Cardiac muscle cell (in vitro differentiated cells and primary cell): ENCODE data around the gene LOC101059915.

Experiments
- DNase-seq, 2 donors: peaks; one replicate each; pipeline versions ENCODE4 v3.0.0 to v3.0.0-alpha.2; 2010 to 2017; ENCODE audit warnings: low read depth in 1 of 2, low spot score in 1 of 2
- H3K27ac ChIP-seq: fragments of 200-600 bp; sonication (generic); 2 replicates; pipeline ENCODE4 v1.5.1; 2016
- H3K27me3 ChIP-seq: fragments of 200-600 bp; sonication (generic); 2 replicates; pipeline ENCODE4 v1.6.0; 2016; ENCODE audit warnings: control low read depth
- H3K36me3 ChIP-seq: fragments of 200-600 bp; sonication (generic); 2 replicates; pipeline ENCODE4 v1.5.1; 2016; ENCODE audit warnings: control low read depth
- H3K4me1 ChIP-seq: fragments of 200-600 bp; sonication (generic); 2 replicates; pipeline ENCODE4 v1.8.1; 2017; ENCODE audit warnings: low read depth, mild to moderate bottlenecking, mixed run types
- H3K4me3 ChIP-seq: fragments of 200-600 bp; sonication (generic); 2 replicates; pipeline ENCODE4 v1.5.1; 2016; ENCODE audit warnings: mild to moderate bottlenecking
- H3K9me3 ChIP-seq: fragments of 200-600 bp; sonication (generic); 2 replicates; pipeline ENCODE4 v1.5.1; 2017; ENCODE audit warnings: low read depth, mild to moderate bottlenecking, control low read depth
- TF ChIP-seq, protein P1 (sequence below): IDR thresholded peaks from 2 replicates; pipeline ENCODE4 v1.5.1; 2012; ENCODE audit warnings: low read depth, mild to moderate bottlenecking, low read length

Gene LOC101059915

DNA sequence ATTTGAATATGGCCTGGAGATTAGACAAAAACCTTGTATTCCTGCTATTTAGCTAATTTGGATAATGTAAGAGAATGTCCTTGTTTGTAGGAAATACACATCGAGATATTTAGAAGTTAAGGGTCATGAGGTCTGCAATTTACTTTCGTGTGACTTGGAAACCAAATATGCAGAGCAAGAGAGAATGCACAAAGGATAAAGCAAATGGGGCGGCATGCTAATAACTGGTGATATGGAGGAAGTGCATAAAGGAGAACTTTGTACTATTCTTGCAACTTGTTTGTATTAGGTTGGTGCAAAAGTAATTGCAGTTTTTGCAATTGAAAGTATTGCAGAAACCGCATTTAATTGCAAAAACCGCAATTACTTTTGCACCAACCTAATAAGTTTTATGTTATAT is 41.9 kb upstream of the LOC101059915 start:
- TF ChIP-seq, protein P1, sequence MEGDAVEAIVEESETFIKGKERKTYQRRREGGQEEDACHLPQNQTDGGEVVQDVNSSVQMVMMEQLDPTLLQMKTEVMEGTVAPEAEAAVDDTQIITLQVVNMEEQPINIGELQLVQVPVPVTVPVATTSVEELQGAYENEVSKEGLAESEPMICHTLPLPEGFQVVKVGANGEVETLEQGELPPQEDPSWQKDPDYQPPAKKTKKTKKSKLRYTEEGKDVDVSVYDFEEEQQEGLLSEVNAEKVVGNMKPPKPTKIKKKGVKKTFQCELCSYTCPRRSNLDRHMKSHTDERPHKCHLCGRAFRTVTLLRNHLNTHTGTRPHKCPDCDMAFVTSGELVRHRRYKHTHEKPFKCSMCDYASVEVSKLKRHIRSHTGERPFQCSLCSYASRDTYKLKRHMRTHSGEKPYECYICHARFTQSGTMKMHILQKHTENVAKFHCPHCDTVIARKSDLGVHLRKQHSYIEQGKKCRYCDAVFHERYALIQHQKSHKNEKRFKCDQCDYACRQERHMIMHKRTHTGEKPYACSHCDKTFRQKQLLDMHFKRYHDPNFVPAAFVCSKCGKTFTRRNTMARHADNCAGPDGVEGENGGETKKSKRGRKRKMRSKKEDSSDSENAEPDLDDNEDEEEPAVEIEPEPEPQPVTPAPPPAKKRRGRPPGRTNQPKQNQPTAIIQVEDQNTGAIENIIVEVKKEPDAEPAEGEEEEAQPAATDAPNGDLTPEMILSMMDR: no peak
- DNase-seq: no peak
- Histone ChIP-seq H3K9me3 (no peaks in the 10 kb centered on the region), H3K4me1 (no peaks in the 10 kb centered on the region), H3K27me3 (no peaks in the 10 kb centered on the region), H3K4me3 (no peak overlapping the region), H3K27ac (no peak overlapping the region), H3K36me3 (no peaks in the 10 kb centered on the region)

DNA sequence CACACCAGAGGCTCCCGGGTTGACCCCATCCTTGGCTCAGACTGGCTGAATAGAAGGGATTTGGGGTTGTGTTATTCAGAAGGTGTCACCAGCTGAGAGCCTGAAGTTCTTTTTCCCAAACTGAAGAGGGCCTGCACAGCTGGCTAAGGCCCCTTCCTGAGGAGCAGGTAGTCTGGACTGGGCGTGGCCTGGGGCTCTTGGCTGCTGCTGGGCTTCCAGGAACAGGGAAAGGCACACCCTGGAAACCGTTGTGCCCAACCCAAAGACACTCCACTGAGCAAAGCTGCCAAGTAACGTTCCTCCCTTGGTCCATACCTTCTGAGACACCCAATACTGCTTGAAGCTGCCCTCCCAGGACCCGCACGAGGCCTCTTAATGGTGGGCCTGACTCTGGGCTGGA is 40.8 kb upstream of the LOC101059915 start:
- Histone ChIP-seq H3K27me3 (no peaks in the 10 kb centered on the region), H3K4me3 (no peak overlapping the region), H3K4me1 (no peaks in the 10 kb centered on the region), H3K9me3 (no peaks in the 10 kb centered on the region), H3K27ac (no peak overlapping the region), H3K36me3 (no peaks in the 10 kb centered on the region)
- DNase-seq: no peak
- TF ChIP-seq, protein P1: no peak

DNA sequence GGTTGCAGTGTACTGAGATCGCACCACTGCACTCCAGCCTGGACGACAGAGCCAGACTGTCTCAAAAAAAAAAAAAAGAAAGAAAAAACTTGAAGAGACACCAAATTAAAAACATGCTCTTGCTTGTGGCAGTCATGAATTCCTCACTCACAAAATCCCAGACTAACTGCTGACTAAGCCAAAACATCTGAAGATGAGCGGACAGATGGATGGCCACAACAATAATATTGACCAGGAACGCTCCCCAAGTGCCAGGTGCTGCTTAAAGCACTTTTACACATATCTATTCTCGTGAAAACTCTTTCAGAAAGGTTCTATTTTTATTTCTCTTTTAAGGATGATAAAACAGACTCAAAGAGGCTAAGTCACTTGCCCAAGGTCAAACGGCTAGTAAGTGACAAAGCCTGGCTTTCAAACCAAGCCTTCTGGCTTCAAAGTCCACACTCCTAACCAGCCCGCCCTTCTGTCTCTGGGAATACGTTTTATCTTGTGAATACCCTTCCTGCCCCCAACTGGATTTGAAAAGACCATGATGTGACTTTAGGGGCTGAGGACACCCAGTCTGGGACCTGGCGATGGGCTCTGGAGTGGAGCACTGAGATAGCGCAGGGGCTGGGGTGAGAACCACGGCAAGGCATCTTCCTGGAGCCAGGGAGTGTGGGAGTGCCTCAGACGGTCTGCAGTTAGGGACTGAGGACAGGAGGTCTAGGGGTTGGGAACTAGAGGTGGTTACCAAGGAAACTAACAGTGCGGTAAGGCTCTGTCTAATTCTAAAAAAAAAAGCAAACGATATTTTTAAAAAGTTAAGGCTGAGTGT is 39.5 kb upstream of the LOC101059915 start:
- no peaks in the 10 kb centered on the region for H3K36me3 ChIP-seq
- no peak overlapping the region for H3K27ac ChIP-seq
- H3K4me1 ChIP-seq: peaks cover 4% of the 10 kb centered on the region
- DNase-seq: no peak
- H3K9me3 ChIP-seq: no peaks in the 10 kb centered on the region
- H3K27me3 ChIP-seq: no peaks in the 10 kb centered on the region
- TF ChIP-seq, protein P1: no peak
- H3K4me3 ChIP-seq: no peak overlapping the region

DNA sequence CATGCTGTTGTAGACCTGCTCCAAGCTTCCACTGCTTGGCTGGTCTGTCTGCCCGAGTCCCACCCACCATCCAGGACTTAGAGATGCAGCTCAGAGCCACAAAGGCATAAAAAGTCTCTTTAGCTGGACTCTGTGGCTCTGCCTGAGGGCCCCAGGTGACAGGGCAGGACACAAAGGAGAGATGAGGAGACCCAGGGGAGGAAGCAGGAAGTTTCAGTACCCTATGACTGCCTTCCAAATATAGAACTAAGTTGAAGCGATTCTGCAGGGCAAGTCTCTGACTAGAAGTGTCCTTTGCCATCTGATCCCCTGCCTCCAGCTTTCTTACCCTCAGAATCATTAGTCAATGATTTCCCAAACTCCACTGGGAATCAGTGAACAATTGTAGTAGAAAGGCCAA is 37.9 kb upstream of the LOC101059915 start:
- TF ChIP-seq, protein P1: no peak

DNA sequence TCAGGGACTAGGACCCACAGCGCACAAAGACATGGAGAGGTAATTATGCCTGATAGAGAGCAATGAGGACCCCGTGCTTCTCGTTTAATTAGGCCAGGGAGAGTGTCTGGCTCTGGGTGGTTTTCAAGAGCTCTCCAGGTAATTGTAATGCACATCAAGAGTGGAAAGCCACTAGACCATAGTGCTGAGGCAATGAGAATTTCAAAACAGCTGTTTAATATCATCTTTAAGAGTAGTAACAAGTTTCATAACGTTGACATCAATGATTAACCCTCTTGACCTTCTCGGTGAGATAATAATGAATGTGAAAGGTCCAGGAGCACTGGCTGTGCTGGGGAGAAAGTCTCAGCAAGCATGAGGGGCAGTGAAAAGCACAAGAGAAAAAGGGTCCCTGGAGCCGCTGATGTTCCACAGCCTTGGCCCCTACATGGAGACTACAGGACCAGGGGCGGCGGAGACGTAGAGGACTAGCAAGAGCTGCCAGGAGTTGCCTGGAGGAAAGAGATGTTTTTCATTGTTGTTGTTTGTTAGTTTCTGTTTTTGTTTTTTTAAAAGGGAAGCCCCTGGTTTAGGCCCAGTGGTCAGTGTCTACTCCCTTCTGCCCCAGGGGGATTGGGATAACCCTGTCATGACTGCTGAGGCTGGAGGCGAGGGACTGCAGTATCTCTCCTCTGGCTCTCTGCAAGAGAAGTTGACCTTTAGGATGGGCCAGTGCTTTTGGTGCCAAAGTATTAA is 34.3 kb upstream of the LOC101059915 start:
- Histone ChIP-seq H3K4me1 (peaks cover 17% of the 10 kb centered on the region), H3K27ac (peak overlapping the region; percentile 76), H3K9me3 (no peaks in the 10 kb centered on the region), H3K4me3 (no peak overlapping the region), H3K27me3 (no peaks in the 10 kb centered on the region), H3K36me3 (no peaks in the 10 kb centered on the region)
- DNase-seq: peak in 1 of 2 donors; percentile 30
- TF ChIP-seq, protein P1: no peak

More for the DNA sequence above, 37.9 kb upstream of the LOC101059915 start:
- Histone ChIP-seq H3K9me3 (no peaks in the 10 kb centered on the region), H3K27ac (no peak overlapping the region), H3K27me3 (no peaks in the 10 kb centered on the region), H3K4me3 (no peak overlapping the region), H3K4me1 (peaks cover 16% of the 10 kb centered on the region), H3K36me3 (no peaks in the 10 kb centered on the region)
- DNase-seq: no peak
